ENCODE results near the gene FILIP1L. TPM values are rescaled to one million over a fixed set of nuclear protein-coding genes. Genes with fewer than 3 reads are reported as not detected.

Gene FILIP1L
- total RNA-seq, 1 experiment from 2014 or later: 0.07 TPM

DNA sequence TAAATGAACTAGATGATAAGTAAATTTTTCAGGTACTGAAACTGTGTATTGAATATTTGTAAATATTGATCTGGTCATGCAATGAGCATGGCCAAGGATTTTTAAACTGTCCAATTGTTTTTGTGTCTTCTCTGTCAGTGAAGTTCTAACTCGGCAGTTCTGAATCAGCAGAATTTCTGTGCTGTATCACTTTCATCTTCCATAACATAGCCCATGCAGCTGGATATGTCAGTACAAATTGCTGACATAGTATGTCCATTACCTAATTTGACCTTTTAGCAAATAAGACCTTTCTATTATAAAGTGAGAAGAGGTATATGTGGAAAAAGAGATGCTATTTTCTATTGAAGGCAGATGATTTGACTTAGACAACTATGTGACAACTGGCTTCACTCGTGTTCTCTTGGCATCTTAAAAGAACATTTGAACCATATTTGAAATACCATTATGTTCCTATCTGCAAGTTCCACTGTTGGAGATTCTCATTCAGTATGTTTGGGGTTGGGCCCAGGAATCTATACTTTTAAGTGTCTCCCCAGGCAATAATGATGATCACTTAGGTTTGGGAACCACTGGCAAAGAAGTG is 206.2 kb downstream of the FILIP1L start:
- no peak overlapping the region for H3K4me2 ChIP-seq (ENCODE audit: insufficient read depth, insufficient read length, low read length)
- H4K20me1 ChIP-seq (ENCODE audit: control insufficient read depth, insufficient read depth, insufficient read length): no peaks in the 10 kb centered on the region
- TF ChIP-seq CTCF (conservative IDR thresholded peaks at IDR 0.05): no peak
- no peak overlapping the region for H2BK12ac ChIP-seq (ENCODE audit: insufficient read length, low read depth, low read length)
- H2AFZ ChIP-seq (ENCODE audit: low read length): no peak overlapping the region
- H3K9me3 ChIP-seq (ENCODE audit: control insufficient read depth, low read depth, low read length): no peaks in the 10 kb centered on the region
- H3K9me3 Mint-ChIP-seq: no peaks in the 10 kb centered on the region
- 0 out of 2 replicates have a peak, but pooled peaks cover 3% of the 10 kb centered on the region for H3K79me2 ChIP-seq (ENCODE audit: insufficient read depth, low read length)
- H3K27ac ChIP-seq (ENCODE audit: insufficient read length, low read depth, low read length): no peak overlapping the region
- no peak overlapping the region for H3K18ac ChIP-seq (ENCODE audit: insufficient read length, low read depth, low read length)
- no peak overlapping the region for H3K27ac Mint-ChIP-seq
- H3K79me1 ChIP-seq (ENCODE audit: insufficient read depth, low read depth, low read length, poor library complexity, severe bottlenecking): no peaks in the 10 kb centered on the region
- no peaks in the 10 kb centered on the region for H3K27me3 Mint-ChIP-seq (ENCODE audit: low read depth)
- no peak overlapping the region for H4K91ac ChIP-seq (ENCODE audit: insufficient read length, low read depth, low read length)
- no CpG with 5 or more reads among the region's 2 CpGs for WGBS (ENCODE audit: extremely low coverage, insufficient read length, low lambda C conversion rate)
- H2AK5ac ChIP-seq (ENCODE audit: insufficient read length, low read length): no peak overlapping the region
- DNase-seq: no peak
- no peak overlapping the region for H3K14ac ChIP-seq (ENCODE audit: insufficient read depth, low read length)
- H4K5ac ChIP-seq (ENCODE audit: insufficient read length, low read depth, low read length): no peak overlapping the region
- no peak overlapping the region for H2BK15ac ChIP-seq (ENCODE audit: low read depth, low read length)
- no peak overlapping the region for H3K9ac ChIP-seq (ENCODE audit: extremely low read depth, insufficient read length, low read length)
- H2BK120ac ChIP-seq (ENCODE audit: low read depth, low read length, poor library complexity, severe bottlenecking): no peak overlapping the region
- peaks cover 0 to 1% (median 0%) of the 10 kb centered on the region in 3 experiments; a peak in 1 of 7 replicates for H3K36me3 Mint-ChIP-seq (ENCODE audit: insufficient read depth in 1 of 3, low read depth in 3 of 3)
- no peak overlapping the region for H3K4me3 Mint-ChIP-seq
- H3K23ac ChIP-seq (ENCODE audit: insufficient read length, low read depth, low read length): no peak overlapping the region
- no peak overlapping the region for H2BK5ac ChIP-seq (ENCODE audit: insufficient read length, low read length)
- H4K8ac ChIP-seq (replicated peaks; ENCODE audit: insufficient read length, low read depth, low read length): no peak overlapping the region
- H3T11ph ChIP-seq (ENCODE audit: low read length): no peak overlapping the region
- no peak overlapping the region for H2BK20ac ChIP-seq (ENCODE audit: low read depth, low read length, poor library complexity, severe bottlenecking)
- peaks cover 3% of the 10 kb centered on the region; the same call in 1 of the 2 replicates for H3K4me1 ChIP-seq (ENCODE audit: insufficient read depth, low read length)
- H3K4ac ChIP-seq (ENCODE audit: low read depth, low read length): no peak overlapping the region
- H3K23me2 ChIP-seq (ENCODE audit: insufficient read length, low read depth, low read length, poor library complexity, severe bottlenecking): no peaks in the 10 kb centered on the region
- H3K4me1 Mint-ChIP-seq: peaks cover 13 to 20% of the 10 kb centered on the region in 2 experiments
- H3K27me3 ChIP-seq (ENCODE audit: insufficient read depth, low read length): no peaks in the 10 kb centered on the region
- H3K56ac ChIP-seq (ENCODE audit: insufficient read length, low read depth, low read length): no peak overlapping the region
